KMS-11 (cell line): ENCODE data around the gene HOXD9.

Experiments used
- H2AFZ ChIP-seq: fragments of 200-600 bp; sonication (generic); 2 replicates; pipeline ENCODE4 v1.6.1; 2016; ENCODE audit warnings: antibody characterized with exemption, mixed run types, low read depth
- H3K27ac ChIP-seq: fragments of 200-600 bp; sonication (generic); 2 replicates; pipeline ENCODE4 v1.6.1; 2016; ENCODE audit warnings: mild to moderate bottlenecking, mixed run types
- H3K27me3 ChIP-seq: fragments of 200-600 bp; sonication (generic); 2 replicates; pipeline ENCODE4 v1.6.1; 2017; ENCODE audit warnings: mild to moderate bottlenecking, low read depth, mixed run types, moderate library complexity; ENCODE audit not compliant: insufficient read depth
- H3K36me3 ChIP-seq: fragments of 200-600 bp; sonication (generic); 2 replicates; pipeline ENCODE4 v1.6.1; 2017; ENCODE audit warnings: mild to moderate bottlenecking, mixed run types; ENCODE audit not compliant: insufficient read depth
- H3K4me1 ChIP-seq: fragments of 200-600 bp; sonication (generic); 2 replicates; pipeline ENCODE4 v1.6.1; 2016; ENCODE audit warnings: mild to moderate bottlenecking, low read depth, mixed run types; ENCODE audit not compliant: poor library complexity, severe bottlenecking
- H3K4me2 ChIP-seq: fragments of 200-600 bp; sonication (generic); 2 replicates; pipeline ENCODE4 v1.7.0; 2016; ENCODE audit warnings: mild to moderate bottlenecking, mixed run types
- H3K4me3 ChIP-seq: fragments of 200-600 bp; sonication (generic); IDR thresholded peaks from 2 replicates; pipeline ENCODE4 v1.6.1; 2017; ENCODE audit warnings: low read depth, low read length, mixed read lengths; ENCODE audit not compliant: insufficient read depth
- H3K79me2 ChIP-seq: fragments of 200-600 bp; sonication (generic); 2 replicates; pipeline ENCODE4 v1.6.1; 2016; ENCODE audit warnings: low read depth, mixed run types; ENCODE audit not compliant: insufficient read depth
- H3K9ac ChIP-seq: fragments of 200-600 bp; sonication (generic); 2 replicates; pipeline ENCODE4 v1.6.1; 2016; ENCODE audit warnings: mild to moderate bottlenecking, mixed run types
- H4K20me1 ChIP-seq: fragments of 200-600 bp; sonication (generic); 2 replicates; pipeline ENCODE4 v1.6.1; 2016; ENCODE audit warnings: mild to moderate bottlenecking, mixed run types; ENCODE audit not compliant: insufficient read depth
- TF ChIP-seq, protein P1 (sequence below): fragments of 200-600 bp; sonication (generic); conservative IDR thresholded peaks from 2 replicates; pipeline ENCODE4 v1.6.1; 2017; ENCODE audit warnings: low read depth, mild to moderate bottlenecking, antibody characterized with exemption, low read length, moderate library complexity, mixed read lengths

The HOXD9 gene

DNA sequence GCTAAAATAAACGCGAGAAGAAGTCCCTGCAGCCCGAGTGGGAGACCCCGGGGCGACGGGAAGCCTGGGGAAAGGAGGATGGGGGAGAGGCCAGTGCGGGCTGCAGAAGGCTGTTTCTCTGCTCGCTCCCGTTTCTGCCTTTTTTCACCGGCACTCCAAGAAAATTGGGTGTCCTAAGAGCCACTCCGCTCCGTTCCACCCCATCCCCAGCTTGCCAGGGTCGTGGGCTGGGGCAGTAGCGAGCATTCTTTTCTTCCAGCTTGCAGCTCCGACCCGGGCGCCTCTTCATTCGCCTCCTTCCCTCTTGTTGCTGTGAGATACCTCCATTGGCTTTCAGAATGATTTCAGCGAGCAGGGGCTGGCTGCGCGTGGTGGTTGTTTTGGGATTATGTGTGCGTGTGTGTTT, 35.7 kb downstream of the HOXD9 start:
- H3K79me2 ChIP-seq = no peaks in the 10 kb centered on the region
- H3K4me2 ChIP-seq = no peak overlapping the region
- H3K36me3 ChIP-seq = no peaks in the 10 kb centered on the region
- no peak overlapping the region for H3K9ac ChIP-seq
- H3K4me3 ChIP-seq = no peak overlapping the region
- H2AFZ ChIP-seq = no peak overlapping the region
- no peaks in the 10 kb centered on the region for H3K4me1 ChIP-seq
- H3K27me3 ChIP-seq = no peaks in the 10 kb centered on the region
- no peaks in the 10 kb centered on the region for H4K20me1 ChIP-seq
- TF ChIP-seq, protein P1, sequence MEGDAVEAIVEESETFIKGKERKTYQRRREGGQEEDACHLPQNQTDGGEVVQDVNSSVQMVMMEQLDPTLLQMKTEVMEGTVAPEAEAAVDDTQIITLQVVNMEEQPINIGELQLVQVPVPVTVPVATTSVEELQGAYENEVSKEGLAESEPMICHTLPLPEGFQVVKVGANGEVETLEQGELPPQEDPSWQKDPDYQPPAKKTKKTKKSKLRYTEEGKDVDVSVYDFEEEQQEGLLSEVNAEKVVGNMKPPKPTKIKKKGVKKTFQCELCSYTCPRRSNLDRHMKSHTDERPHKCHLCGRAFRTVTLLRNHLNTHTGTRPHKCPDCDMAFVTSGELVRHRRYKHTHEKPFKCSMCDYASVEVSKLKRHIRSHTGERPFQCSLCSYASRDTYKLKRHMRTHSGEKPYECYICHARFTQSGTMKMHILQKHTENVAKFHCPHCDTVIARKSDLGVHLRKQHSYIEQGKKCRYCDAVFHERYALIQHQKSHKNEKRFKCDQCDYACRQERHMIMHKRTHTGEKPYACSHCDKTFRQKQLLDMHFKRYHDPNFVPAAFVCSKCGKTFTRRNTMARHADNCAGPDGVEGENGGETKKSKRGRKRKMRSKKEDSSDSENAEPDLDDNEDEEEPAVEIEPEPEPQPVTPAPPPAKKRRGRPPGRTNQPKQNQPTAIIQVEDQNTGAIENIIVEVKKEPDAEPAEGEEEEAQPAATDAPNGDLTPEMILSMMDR = no peak
- no peak overlapping the region for H3K27ac ChIP-seq

DNA sequence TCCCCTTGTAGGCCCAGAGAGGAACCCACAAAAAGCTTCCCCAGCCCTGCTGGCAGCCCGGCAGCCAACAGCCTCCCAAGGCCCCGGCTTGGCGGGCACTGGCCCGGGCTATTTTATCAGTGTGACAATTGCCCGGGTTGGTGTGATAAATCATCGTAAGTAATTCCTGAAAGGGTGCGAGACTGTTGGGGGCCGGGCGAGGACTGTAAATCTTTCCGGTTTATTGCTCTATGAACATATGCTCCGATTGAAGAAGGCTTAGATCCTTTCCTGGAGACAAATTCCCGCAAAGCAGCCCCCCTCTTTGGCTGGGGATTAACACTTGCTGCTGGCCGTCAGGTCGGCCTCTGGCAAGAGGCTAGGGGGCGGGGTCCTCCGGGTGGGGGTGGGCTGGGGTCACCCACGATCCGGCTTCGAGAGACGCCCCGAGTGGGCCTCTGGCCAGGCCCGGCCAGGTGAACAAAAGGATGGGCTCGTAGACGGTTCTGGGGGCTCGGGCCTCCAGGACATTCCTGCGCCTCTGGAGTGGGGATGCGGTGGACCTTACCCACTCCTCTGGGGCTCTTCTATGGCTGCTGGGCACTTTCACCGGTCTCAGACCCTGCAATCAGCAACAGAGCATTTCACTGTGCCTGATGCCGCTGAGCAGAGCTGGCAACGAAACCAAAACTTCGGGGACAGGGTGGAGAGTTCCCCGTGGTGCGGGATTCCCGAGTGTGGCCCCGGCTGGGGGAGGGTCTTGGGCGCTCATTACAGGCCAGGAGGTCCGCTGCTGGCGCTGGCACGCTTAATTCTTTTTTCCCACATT, 36.5 kb downstream of the HOXD9 start:
- Histone ChIP-seq H3K4me1 (no peaks in the 10 kb centered on the region), H3K27me3 (no peaks in the 10 kb centered on the region), H3K4me2 (no peak overlapping the region)

DNA sequence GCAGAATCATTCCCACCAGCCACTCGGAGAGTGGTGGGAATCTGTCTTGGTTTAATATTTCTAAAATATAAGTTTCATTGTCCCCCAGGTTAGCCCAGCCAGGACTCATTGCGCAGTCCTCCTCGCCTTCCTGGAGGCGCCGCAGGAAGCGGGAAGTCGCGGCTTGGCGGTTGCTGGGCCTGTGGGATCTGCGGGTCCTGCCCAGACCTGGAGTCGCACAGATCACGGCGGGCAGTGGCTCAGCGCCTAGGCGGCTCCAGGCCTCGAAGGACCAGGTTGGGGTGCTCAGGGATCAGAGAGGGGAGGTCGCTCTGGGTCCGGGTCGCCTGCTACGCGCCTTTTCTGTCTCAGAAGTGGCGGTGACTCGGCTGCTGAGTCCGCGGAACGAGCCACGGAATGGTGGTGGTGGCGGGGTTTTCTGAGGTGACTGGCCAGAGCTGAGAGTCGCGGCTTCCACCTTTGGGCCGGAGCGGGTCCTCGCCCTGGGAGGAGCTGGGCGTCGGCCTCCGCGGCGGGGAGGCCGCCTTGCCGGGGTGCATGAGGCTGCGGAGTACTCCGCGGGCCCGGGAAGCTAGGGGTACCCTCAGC, 37.2 kb downstream of the HOXD9 start:
- Histone ChIP-seq H3K27ac (no peak overlapping the region), H2AFZ (no peak overlapping the region), H3K4me1 (no peaks in the 10 kb centered on the region), H3K9ac (no peak overlapping the region), H3K4me3 (no peak overlapping the region), H3K36me3 (no peaks in the 10 kb centered on the region), H4K20me1 (no peaks in the 10 kb centered on the region), H3K27me3 (no peaks in the 10 kb centered on the region), H3K79me2 (no peaks in the 10 kb centered on the region), H3K4me2 (no peak overlapping the region)
- TF ChIP-seq, protein P1 = no peak

More for the DNA sequence above, 36.5 kb downstream of the HOXD9 start:
- no peak overlapping the region for H2AFZ ChIP-seq
- H4K20me1 ChIP-seq = no peaks in the 10 kb centered on the region
- no peak overlapping the region for H3K9ac ChIP-seq
- TF ChIP-seq, protein P1 = no peak
- no peak overlapping the region for H3K4me3 ChIP-seq
- no peaks in the 10 kb centered on the region for H3K79me2 ChIP-seq
- no peak overlapping the region for H3K27ac ChIP-seq
- no peaks in the 10 kb centered on the region for H3K36me3 ChIP-seq

DNA sequence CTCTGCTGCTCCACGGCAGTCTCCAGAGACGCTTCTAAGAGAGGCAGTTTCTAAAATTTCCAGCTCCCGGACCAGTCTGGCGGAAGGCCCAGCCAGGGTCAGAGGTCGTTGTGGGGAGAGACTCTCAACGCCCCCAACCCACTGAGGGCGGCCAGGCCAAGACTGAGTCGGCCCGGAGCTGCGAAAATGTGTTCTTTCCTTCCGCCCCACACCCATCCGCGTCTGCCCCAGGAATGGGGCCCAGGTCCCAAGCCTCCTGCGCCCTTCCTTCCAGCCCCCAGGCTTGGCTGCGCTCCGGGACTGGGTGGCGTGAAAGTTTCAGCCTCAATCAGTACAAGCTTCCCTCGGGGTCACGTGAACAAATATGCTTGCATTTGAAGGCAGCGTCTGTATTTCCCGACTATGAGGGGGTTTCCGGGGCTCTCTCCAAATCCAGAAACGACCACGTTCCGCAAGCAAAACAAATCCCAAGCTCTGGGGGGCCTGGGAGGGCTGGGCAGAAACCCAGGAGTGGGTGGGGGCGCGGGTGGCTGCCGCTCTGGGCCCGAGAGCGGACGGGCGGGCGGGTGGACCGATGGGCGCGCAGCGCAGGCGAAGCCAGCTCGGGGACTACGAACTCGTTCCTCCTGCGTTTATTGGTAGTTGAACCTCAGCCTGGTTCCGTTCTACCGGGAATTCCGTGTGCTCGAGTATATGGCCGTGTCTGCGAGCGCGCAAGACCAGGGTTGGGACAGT, 37.9 kb downstream of the HOXD9 start:
- H3K27me3 ChIP-seq = no peaks in the 10 kb centered on the region
- no peak overlapping the region for H3K9ac ChIP-seq

More for the DNA sequence above, 37.9 kb downstream of the HOXD9 start:
- Histone ChIP-seq H3K4me3 (no peak overlapping the region), H4K20me1 (no peaks in the 10 kb centered on the region), H3K4me1 (no peaks in the 10 kb centered on the region), H3K4me2 (no peak overlapping the region), H2AFZ (no peak overlapping the region), H3K36me3 (no peaks in the 10 kb centered on the region), H3K27ac (no peak overlapping the region), H3K79me2 (no peaks in the 10 kb centered on the region)
- TF ChIP-seq, protein P1 = no peak
